SK-N-SH treated with all-trans-retinoic acid at 6 μM for 48 hours (cell line): Measurements from ENCODE around the gene TTC28.

Experiments
- ARNTL ChIP-seq: fragments of 450-650 bp; formaldehyde crosslinking; IDR thresholded peaks from 2 replicates; pipeline ENCODE4 v1.5.0; 2020; ENCODE audit warnings: low read depth, mild to moderate bottlenecking, moderate library complexity, borderline replicate concordance
- BACH2 ChIP-seq: fragments of 250-450 bp; sonication (Bioruptor Pico); IDR thresholded peaks from 2 replicates; pipeline ENCODE4 v1.9.0; 2021; ENCODE audit warnings: mild to moderate bottlenecking, borderline replicate concordance
- CREB5 ChIP-seq: fragments of 250-450 bp; sonication (Bioruptor Pico); IDR thresholded peaks from 2 replicates; pipeline ENCODE4 v1.5.1; 2020; ENCODE audit warnings: low read depth, mild to moderate bottlenecking, moderate library complexity
- ESRRG ChIP-seq: fragments of 250-450 bp; sonication (Bioruptor Pico); IDR thresholded peaks from 2 replicates; pipeline ENCODE4 v1.6.1; 2021; ENCODE audit warnings: mild to moderate bottlenecking
- OSR1 ChIP-seq: fragments of 250-450 bp; sonication (Bioruptor Pico); IDR thresholded peaks from 2 replicates; pipeline ENCODE4 v1.8.0; 2022; ENCODE audit warnings: moderate library complexity, mild to moderate bottlenecking, inconsistent platforms
- PATZ1 ChIP-seq: fragments of 250-450 bp; sonication (Bioruptor Pico); IDR thresholded peaks from 2 replicates; pipeline ENCODE4 v1.8.0; 2020; ENCODE audit warnings: mild to moderate bottlenecking, moderate library complexity, borderline replicate concordance
- POU6F1 ChIP-seq: fragments of 250-450 bp; sonication (Bioruptor Pico); IDR thresholded peaks from 2 replicates; pipeline ENCODE4 v1.8.0; 2021; ENCODE audit warnings: low read depth, mild to moderate bottlenecking, moderate library complexity, borderline replicate concordance
- PPARA ChIP-seq: fragments of 250-450 bp; sonication (Bioruptor Pico); IDR thresholded peaks from 2 replicates; pipeline ENCODE4 v1.5.0; 2020; ENCODE audit warnings: mild to moderate bottlenecking, borderline replicate concordance
- RARB ChIP-seq: fragments of 250-450 bp; sonication (Bioruptor Pico); IDR thresholded peaks from 2 replicates; pipeline ENCODE4 v1.8.0; 2021; ENCODE audit warnings: mild to moderate bottlenecking, moderate library complexity
- TCF4 ChIP-seq: fragments of 250-450 bp; sonication (Bioruptor Pico); IDR thresholded peaks from 2 replicates; pipeline ENCODE4 v1.8.0; 2021; ENCODE audit warnings: mild to moderate bottlenecking, moderate library complexity, borderline replicate concordance
- TOX ChIP-seq: fragments of 250-450 bp; sonication (Bioruptor Pico); IDR thresholded peaks from 2 replicates; pipeline ENCODE4 v1.8.0; 2021; ENCODE audit warnings: mild to moderate bottlenecking, moderate library complexity, borderline replicate concordance
- TSHZ2 ChIP-seq: fragments of 250-450 bp; sonication (Bioruptor Pico); IDR thresholded peaks from 2 replicates; pipeline ENCODE4 v1.5.0; 2020; ENCODE audit warnings: mild to moderate bottlenecking, moderate library complexity
- ZC3H10 ChIP-seq: fragments of 250-450 bp; sonication (Bioruptor Pico); IDR thresholded peaks from 2 replicates; pipeline ENCODE4 v1.5.1; 2021; ENCODE audit warnings: mild to moderate bottlenecking, moderate library complexity
- ZNF8 ChIP-seq: fragments of 450-650 bp; formaldehyde crosslinking; IDR thresholded peaks from 2 replicates; pipeline ENCODE4 v1.5.0; 2020; ENCODE audit warnings: mild to moderate bottlenecking, moderate library complexity

- no peak for TF ChIP-seq TCF4
- no peak for TF ChIP-seq TOX (CRISPR knock-in tag)
- TF ChIP-seq ESRRG (CRISPR knock-in tag), result no peak
- no peak for TF ChIP-seq TSHZ2 (CRISPR knock-in tag)
- no peak for TF ChIP-seq PATZ1
- no peak for TF ChIP-seq ARNTL (CRISPR knock-in tag)
- no peak for TF ChIP-seq ZNF8 (CRISPR knock-in tag)
- no peak for TF ChIP-seq CREB5 (CRISPR knock-in tag)
- TF ChIP-seq ZC3H10 (CRISPR knock-in tag), result no peak
- TF ChIP-seq OSR1 (CRISPR knock-in tag), result no peak
- no peak for TF ChIP-seq PPARA (CRISPR knock-in tag)
- no peak for TF ChIP-seq BACH2 (CRISPR knock-in tag)
- no peak for TF ChIP-seq POU6F1 (CRISPR knock-in tag)
- TF ChIP-seq RARB, result no peak
Observed at GRCh38 chr22:28094771-28095170, 584.9 kb downstream of the TTC28 start.
